HG02798 (cell line): ENCODE data around the gene NEK6.
"Not testable (repeated sequence)": the region's sequence is repeated elsewhere in the genome, so short reads cannot be mapped to it uniquely, and the experiment has no call there.

Experiments used
- ATAC-seq: cut with Tn5 transposase; IDR thresholded peaks from one replicate; pipeline ENCODE4 v1.9.1; 2021; ENCODE audit warnings: mild to moderate bottlenecking; ENCODE audit not compliant: unreplicated experiment, poor library complexity

NEK6 gene

DNA sequence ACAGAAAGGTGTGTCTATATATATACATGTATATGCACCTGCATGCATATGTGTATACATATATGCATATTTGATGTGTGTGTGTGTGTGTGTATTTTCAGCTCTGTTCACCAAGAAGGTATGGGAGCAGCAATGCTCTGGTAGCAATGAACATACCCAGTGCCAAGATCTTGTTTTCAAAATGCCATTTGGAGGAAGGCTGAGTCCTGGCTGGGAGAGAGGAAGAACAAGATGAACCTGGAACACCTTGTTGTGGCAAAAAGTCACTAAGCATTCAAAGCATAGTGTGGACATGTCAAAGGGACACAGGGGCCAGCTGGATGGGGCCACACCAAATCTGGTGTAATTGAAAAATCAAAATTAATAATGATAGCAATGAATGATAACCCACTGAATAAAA, 31.8 kb upstream of the NEK6 start:
- ATAC-seq = no peak

DNA sequence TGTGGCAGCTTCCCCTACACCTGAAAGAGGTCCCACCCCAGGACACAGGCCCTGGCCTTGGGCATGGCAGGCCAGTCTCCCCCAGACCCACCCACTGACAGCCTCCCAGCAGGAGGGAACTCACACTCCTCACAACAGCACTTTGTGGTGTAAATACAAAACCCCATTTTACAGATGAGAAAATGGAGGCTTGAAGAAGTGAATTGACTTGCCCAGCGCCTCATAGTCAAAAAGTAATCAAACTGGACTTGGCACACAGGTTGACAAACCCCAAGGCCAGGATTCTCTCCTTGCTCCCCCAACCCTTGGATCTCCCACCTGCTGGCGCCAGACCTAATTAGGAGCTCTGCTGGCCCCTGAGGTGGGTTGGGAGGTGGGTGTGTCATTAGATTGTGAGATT, 29.2 kb upstream of the NEK6 start:
- ATAC-seq = no peak

- no peak for ATAC-seq
These were observed 26.5 kb upstream of the NEK6 start for GRCh38 chr9:124231095-124231737.

GRCh38 chr9:124238546-124239140, 19.1 kb upstream of the NEK6 start:
- ATAC-seq = peak; percentile 27

DNA sequence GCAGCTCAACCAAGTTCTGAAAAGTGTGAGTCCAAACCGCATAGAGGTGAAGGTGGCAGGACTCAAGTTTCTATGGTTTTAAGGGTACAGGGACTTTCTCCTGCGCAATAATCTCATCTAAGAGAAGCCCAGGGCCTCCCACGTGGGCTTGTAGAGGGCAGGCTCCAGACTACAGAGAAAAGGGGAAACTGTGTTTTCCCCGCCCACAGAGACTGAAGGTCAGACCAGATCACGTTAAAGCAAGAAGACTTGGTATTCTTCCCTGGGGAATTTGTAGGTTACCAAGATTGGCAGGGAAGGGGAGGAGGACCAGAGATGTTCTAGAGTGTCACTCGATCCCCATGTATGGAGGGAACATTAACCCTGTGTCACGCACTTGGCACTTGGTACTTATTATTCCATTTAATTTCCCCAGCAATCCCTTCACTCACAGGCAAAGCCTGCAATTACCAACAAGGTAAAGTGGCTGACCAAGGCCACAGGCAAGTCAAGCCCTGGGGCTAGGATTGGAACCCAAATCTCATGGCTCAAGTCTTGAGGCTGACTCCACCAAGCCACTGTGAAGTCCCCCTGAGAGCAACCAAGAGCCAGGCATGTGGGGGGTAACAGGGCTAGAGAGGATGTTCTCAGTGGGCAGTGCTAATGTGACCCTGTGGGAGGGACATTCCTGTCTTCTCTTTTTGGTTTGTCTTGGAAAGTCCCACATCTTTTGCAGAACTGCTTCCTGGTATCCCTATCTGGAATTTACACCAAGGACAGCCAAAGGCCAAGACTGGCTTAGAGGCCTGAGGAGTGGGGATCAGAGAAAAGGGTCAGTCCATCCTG, 18.3 kb upstream of the NEK6 start:
- ATAC-seq = peak; percentile 84

DNA sequence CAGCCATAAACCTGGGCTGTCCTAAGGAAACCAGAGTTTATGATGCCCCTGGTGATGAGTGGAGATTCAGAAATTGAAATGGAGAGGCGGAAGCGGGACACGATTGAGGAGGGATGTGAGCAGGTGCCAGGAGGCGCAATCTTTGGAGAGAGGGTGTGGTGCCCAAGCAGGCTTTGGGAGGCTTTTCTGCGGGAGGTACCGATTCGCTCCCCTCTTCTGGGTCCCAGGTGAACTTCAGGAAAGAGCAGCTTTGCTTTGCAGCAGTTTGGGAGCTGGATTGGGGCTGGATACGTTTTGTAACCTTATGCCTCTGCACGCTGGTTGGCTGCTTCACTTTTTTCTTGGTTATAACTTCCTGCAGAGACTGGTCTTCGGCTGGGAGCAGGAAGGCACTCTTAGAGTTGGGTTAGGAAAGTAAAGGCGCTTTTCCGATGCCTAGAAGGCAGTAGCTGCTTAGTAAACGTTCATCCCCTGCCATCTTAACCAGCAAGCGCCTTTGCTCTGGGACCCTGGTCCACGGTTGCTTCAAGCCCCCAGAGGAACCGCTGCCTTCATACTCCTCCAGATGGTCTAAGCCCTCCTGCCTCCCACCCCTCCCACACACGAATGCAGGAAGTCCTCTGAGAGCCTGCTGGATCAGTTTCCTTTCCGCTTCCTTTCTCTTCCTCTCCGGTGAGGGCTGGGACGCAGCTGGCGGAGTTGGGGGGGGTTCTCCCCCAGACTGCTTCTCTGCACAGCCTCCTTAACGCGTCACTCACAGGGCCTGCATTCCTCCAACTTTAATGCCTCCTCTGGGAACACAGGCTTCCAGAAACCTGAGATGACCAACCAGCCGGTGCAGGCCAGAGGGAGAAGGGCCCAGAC, 15.2 kb upstream of the NEK6 start:
- ATAC-seq = no peak

GRCh38 chr9:124247393-124247792, 10.4 kb upstream of the NEK6 start:
- not testable (repeated sequence) for ATAC-seq

DNA sequence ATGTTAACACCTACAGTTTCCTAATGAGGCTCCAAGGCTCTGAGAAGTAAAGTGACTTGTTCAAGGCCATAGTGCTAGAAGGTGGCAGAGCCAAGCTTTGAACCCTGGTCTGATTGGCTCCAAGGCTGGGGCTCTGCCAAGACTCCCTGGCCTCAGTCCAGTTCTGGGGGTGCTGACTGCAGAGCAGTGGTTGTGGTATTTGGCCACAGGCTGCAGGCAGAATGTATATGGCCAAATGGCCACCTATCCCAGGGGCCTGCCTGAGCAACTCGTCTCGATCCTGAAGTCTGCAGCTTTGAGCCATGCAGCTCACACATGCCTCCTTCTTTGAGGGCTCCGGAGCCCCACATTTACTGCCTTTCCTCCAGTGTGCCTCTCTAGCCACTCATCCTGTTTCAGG, 9.7 kb upstream of the NEK6 start:
- no peak for ATAC-seq

GRCh38 chr9:124248960-124249359, 8.8 kb upstream of the NEK6 start:
- ATAC-seq = no peak

- no peak for ATAC-seq
These were observed 6.5 kb upstream of the NEK6 start for GRCh38 chr9:124251204-124251603.

DNA sequence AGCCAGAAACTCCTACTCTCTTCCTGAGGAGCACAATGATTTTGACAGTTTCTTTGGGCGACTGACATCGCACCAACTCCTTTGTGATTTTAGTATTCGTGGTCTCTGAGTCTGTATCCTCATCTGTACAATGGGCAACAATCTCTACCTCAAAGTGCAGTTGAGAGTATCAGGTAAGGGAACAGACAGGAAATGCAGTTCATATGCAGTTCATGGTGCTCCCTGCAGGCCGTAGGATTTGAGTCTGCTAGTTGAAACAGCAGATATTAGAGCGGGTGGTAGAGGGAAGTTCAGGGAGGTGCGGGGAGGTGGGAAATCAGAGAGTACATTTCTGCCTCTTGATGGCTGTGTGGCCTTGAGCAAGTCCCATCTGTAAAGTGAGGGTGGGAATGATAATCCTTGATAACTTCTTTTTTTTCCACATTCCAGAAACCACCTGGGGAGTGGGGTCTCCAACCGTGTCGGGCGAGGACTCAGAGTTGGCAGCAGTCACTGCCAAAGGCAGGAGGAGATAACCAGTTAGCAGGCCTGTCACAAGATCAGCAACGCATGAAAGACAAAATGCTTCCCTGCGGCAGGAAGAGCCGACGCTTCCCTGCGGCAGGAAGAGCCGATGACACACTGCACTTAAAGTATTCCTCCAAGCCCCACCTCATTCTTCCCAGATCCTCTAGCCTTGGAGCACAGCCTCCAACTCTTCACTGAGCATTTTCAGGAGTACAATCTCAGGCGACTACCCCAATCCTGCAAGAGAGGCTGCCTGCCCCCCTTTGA, 6.0 kb upstream of the NEK6 start:
- no peak for ATAC-seq

DNA sequence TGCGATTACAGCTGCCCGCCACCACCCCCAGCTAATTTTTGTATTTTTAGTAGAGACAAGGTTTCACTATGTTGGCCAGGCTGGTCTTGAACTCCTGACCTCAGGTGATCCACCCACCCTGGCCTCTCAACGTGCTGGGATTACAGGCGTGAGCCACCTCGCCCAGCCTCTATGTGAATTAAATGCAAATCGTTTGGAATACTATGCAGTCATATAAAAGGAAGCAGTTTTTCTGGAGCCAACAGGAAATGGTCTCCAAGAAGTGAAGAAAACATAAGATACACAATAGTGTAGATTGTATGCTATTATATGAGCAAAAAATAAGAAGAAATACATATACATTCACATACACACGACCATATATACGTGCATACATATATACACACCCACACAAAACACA, 4.9 kb upstream of the NEK6 start:
- not testable (repeated sequence) for ATAC-seq

DNA sequence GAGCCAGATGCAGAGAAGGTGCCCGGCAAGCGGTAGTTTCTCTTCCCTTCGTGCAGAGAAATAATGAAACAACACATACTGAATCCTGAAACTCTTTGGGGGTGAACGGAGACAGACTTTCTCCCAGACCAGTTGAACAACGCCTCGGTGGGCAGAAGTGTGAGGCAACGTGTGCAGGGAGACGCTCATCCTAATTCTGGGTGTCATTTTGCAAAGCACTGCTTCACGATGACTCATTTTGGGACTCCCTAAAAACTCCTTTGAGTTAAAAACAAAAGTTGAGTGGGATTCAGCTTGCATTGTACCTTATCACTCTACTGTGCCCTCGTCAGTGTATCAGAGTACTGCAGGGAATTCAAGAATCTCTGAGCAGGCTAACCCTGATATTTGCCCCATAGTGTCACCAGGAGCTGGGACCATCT, 3.5 kb upstream of the NEK6 start:
- peak; percentile 63 for ATAC-seq

GRCh38 chr9:124255222-124255621, 2.5 kb upstream of the NEK6 start:
- no peak for ATAC-seq

DNA sequence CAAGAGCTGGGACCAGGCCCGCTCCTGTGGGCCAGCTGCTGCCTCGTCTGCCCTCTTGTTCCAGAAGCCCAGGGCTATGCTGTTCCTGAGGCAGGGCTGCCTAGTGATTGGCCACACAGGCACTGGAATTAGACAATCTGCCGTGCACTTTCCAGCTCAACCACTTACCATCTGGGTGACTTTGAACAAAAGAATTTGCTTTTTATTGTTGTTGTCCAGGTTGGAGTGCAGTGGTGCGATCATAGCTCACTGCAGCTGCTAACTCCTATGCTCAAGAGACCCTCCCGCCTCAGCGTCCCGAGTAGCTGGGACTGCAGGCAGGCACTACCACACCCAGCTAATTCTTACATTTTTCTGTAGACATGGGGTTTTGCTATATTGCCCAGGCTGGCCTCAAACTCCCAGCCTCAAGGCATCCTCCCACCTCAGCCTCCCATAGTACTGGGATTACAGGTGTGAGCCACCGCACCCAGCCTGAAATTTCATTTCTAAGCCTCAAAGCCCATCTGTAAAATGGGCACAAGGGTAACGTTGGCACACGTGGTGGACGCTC, 1.2 kb upstream of the NEK6 start:
- ATAC-seq = no peak

GRCh38 chr9:124257070-124257843, 492 bp upstream of the NEK6 start:
- peak; percentile 0 for ATAC-seq

DNA sequence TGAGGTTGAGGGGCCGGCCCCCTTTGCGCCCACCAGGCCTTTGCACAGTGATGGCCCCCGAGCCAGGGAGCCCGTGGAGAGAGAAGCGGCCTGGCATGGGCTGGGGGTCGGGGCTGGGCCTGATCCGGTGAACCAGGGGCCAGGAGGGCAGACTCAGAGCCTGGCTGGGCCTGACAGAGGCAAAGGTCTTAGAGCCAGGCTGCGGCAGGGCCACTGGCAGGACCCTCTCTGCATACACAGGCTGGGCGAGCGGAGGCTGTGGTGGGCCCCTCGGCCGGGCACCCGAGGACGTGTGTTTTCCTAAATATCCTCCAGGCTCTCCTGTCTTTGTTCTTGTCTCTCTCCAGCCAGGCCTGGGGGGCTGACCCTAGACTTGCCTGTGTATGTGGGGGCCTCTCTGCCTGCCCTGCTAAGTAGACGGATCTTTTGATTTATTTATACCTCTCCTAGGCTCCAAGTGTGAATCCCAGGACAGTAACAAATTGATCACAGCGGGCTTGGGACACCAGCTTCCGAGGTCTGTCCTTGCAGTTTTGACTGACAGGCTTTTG, 933 bp downstream of the NEK6 start:
- no peak for ATAC-seq

DNA sequence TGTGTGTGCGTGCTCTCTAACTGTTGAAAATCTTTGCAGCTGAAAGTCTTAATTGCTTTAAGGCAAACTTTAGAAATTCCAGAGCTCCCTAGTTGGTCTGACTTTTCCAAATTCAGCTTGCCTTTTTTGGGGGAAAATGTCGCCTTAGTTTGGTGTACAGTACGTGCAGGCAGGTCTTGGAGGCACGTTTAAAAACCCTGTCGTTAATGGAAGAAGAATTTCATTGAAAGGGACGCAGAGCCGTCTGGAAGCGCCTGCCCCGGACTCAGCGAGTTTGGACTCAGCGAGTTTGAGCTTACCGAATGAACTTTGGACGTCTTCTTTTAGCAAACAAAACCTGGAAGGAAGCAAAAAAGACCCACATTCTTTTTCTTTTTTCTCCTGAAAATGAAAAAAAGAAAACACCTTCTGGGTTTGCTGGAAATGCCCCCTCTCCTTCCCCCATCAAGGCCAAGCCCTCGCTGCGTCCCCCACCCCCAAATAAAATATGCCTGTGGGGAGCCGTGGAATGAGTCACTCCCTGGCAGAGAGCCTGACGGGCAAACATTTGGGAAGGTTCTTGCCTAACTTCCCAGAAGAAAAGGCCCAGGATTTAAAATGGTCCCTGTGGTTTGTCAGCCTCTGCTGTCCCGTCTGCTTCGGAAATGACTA, 1.5 kb downstream of the NEK6 start:
- ATAC-seq = no peak
